Measurements from ENCODE around the gene CAMK2G.

GRCh38 chr10:73914036-73914435, 39.7 kb upstream of the CAMK2G start:
- no peak for TF ChIP-seq POLR2A (IDR thresholded peaks at IDR 0.05; ENCODE audit: low read length)
- TF ChIP-seq REST (IDR thresholded peaks at IDR 0.05): no peak
- TF ChIP-seq CTCF (IDR thresholded peaks at IDR 0.05): no peak
- no peak for TF ChIP-seq ZC3H11A (IDR thresholded peaks at IDR 0.05)
- no peak for TF ChIP-seq JUNB (IDR thresholded peaks at IDR 0.05)
- no peak for TF ChIP-seq EP300 (IDR thresholded peaks at IDR 0.05)
